HCT116 (cell line): ENCODE results near the gene TP63.

Experiments
- ELF1 ChIP-seq: IDR thresholded peaks from 2 replicates; pipeline ENCODE4 v1.6.1; 2012; ENCODE audit warnings: low read depth, borderline replicate concordance
- EZH2 ChIP-seq: fragments of 200-600 bp; sonication (generic); IDR thresholded peaks from 2 replicates; pipeline ENCODE4 v1.6.1; 2017; ENCODE audit warnings: antibody characterized with exemption, mixed run types
- EZH2phosphoT487 ChIP-seq: fragments of 200-600 bp; IDR thresholded peaks from 2 replicates; pipeline ENCODE4 v1.6.1; 2018; ENCODE audit warnings: antibody characterized with exemption, borderline replicate concordance
- FOSL1 ChIP-seq: IDR thresholded peaks from 2 replicates; pipeline ENCODE4 v1.6.1; 2012; ENCODE audit warnings: low read depth
- POLR2A ChIP-seq: IDR thresholded peaks from 2 replicates; pipeline ENCODE4 v1.7.0; 2011; ENCODE audit warnings: borderline replicate concordance; ENCODE audit not compliant: insufficient read depth, insufficient read length; ENCODE audit errors: extremely low read depth
- POLR2AphosphoS5 ChIP-seq: IDR thresholded peaks from 2 replicates; pipeline ENCODE4 v1.6.1; 2011; ENCODE audit warnings: mild to moderate bottlenecking, low read depth, low read length, moderate library complexity
- TF ChIP-seq, protein P1 (sequence below), 3 experiments: fragments of 200-600 bp in 1 of 3; sonication (generic) in 1 of 3; IDR thresholded peaks in 2 of 3; conservative IDR thresholded peaks in 1 of 3; 2 replicates each; pipeline ENCODE4 v1.5.1; 2012 to 2017; ENCODE audit warnings: low read depth in 2 of 3, low read length in 2 of 3, antibody characterized with exemption in 1 of 3, borderline replicate concordance in 1 of 3, control low read depth in 1 of 3, mild to moderate bottlenecking in 1 of 3, mixed read lengths in 1 of 3, mixed run types in 1 of 3, moderate library complexity in 1 of 3; ENCODE audit not compliant: insufficient read depth in 1 of 3
- TF ChIP-seq, protein P2 (sequence below): IDR thresholded peaks from 2 replicates; pipeline ENCODE4 v1.6.1; 2012
- TF ChIP-seq, protein P3 (sequence below): IDR thresholded peaks from 2 replicates; pipeline ENCODE4 v1.6.1; 2012
- TF ChIP-seq, protein P4 (sequence below): IDR thresholded peaks from 2 replicates; pipeline ENCODE4 v1.6.1; 2012; ENCODE audit warnings: low read depth

DNA sequence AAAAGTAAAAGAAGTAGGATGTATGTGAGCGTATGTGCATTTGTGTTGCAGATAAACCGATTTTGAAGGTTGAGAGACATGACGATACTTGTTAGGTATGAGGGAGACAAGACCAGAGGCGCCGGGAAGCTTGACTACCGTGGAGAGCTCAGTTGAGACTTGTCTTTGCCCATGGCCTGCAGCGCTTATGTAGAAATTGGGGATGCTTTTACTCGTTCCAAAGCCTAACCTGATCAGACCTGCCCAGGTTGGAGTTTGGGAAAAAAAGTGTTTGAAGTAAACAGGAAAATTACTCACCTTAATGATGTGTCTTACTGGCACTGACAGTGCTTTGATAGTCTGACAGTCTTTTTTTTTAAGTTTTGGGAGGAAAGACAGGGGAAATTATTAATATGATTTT, 202.8 kb downstream of the TP63 start:
- TF ChIP-seq EZH2 (no peak), POLR2AphosphoS5 (no peak), POLR2A (no peak), ELF1 (no peak), FOSL1 (no peak), EZH2phosphoT487 (no peak)
- TF ChIP-seq, protein P1, sequence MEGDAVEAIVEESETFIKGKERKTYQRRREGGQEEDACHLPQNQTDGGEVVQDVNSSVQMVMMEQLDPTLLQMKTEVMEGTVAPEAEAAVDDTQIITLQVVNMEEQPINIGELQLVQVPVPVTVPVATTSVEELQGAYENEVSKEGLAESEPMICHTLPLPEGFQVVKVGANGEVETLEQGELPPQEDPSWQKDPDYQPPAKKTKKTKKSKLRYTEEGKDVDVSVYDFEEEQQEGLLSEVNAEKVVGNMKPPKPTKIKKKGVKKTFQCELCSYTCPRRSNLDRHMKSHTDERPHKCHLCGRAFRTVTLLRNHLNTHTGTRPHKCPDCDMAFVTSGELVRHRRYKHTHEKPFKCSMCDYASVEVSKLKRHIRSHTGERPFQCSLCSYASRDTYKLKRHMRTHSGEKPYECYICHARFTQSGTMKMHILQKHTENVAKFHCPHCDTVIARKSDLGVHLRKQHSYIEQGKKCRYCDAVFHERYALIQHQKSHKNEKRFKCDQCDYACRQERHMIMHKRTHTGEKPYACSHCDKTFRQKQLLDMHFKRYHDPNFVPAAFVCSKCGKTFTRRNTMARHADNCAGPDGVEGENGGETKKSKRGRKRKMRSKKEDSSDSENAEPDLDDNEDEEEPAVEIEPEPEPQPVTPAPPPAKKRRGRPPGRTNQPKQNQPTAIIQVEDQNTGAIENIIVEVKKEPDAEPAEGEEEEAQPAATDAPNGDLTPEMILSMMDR (IDR thresholded peaks at IDR 0.05 in 2 of 3, conservative IDR thresholded peaks at IDR 0.05 in 1 of 3; ENCODE audit: borderline replicate concordance in 1 of 3, insufficient read depth in 1 of 3, low read depth in 2 of 3, low read length in 2 of 3), result no peak
- TF ChIP-seq, protein P2, sequence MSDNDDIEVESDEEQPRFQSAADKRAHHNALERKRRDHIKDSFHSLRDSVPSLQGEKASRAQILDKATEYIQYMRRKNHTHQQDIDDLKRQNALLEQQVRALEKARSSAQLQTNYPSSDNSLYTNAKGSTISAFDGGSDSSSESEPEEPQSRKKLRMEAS, result no peak
- TF ChIP-seq, protein P3, sequence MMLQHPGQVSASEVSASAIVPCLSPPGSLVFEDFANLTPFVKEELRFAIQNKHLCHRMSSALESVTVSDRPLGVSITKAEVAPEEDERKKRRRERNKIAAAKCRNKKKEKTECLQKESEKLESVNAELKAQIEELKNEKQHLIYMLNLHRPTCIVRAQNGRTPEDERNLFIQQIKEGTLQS, result no peak
- TF ChIP-seq, protein P4, sequence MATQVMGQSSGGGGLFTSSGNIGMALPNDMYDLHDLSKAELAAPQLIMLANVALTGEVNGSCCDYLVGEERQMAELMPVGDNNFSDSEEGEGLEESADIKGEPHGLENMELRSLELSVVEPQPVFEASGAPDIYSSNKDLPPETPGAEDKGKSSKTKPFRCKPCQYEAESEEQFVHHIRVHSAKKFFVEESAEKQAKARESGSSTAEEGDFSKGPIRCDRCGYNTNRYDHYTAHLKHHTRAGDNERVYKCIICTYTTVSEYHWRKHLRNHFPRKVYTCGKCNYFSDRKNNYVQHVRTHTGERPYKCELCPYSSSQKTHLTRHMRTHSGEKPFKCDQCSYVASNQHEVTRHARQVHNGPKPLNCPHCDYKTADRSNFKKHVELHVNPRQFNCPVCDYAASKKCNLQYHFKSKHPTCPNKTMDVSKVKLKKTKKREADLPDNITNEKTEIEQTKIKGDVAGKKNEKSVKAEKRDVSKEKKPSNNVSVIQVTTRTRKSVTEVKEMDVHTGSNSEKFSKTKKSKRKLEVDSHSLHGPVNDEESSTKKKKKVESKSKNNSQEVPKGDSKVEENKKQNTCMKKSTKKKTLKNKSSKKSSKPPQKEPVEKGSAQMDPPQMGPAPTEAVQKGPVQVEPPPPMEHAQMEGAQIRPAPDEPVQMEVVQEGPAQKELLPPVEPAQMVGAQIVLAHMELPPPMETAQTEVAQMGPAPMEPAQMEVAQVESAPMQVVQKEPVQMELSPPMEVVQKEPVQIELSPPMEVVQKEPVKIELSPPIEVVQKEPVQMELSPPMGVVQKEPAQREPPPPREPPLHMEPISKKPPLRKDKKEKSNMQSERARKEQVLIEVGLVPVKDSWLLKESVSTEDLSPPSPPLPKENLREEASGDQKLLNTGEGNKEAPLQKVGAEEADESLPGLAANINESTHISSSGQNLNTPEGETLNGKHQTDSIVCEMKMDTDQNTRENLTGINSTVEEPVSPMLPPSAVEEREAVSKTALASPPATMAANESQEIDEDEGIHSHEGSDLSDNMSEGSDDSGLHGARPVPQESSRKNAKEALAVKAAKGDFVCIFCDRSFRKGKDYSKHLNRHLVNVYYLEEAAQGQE, result no peak
